HEK293 (cell line): Measurements from ENCODE around the gene TRAF4.

Source experiments
- ZNF416 ChIP-seq: fragments of 450-650 bp; formaldehyde crosslinking; IDR thresholded peaks from 2 replicates; pipeline ENCODE4 v1.5.1; 2016; ENCODE audit warnings: missing biosample characterization, missing genetic modification characterization
- ZNF701 ChIP-seq: fragments of 450-650 bp; formaldehyde crosslinking; IDR thresholded peaks from 2 replicates; pipeline ENCODE4 v1.5.1; 2016; ENCODE audit warnings: missing biosample characterization, missing genetic modification characterization

- no peak for TF ChIP-seq ZNF701 (tag by site-specific recombination)
- no peak for TF ChIP-seq ZNF416
Observed at GRCh38 chr17:28717578-28718332, 26.1 kb upstream of the TRAF4 start, which contains the start of gene RAB34.
